ENCODE data around the gene ARHGAP15.

GRCh38 chr2:143383016-143383415 lies 253.8 kb downstream of the ARHGAP15 start:
- TF ChIP-seq POLR2A (IDR thresholded peaks at IDR 0.05) (no peak), POLR2AphosphoS5 (IDR thresholded peaks at IDR 0.05; ENCODE audit: insufficient read depth in 1 of 2, low read depth in 1 of 2) (no peak)
- TF ChIP-seq, protein P1, sequence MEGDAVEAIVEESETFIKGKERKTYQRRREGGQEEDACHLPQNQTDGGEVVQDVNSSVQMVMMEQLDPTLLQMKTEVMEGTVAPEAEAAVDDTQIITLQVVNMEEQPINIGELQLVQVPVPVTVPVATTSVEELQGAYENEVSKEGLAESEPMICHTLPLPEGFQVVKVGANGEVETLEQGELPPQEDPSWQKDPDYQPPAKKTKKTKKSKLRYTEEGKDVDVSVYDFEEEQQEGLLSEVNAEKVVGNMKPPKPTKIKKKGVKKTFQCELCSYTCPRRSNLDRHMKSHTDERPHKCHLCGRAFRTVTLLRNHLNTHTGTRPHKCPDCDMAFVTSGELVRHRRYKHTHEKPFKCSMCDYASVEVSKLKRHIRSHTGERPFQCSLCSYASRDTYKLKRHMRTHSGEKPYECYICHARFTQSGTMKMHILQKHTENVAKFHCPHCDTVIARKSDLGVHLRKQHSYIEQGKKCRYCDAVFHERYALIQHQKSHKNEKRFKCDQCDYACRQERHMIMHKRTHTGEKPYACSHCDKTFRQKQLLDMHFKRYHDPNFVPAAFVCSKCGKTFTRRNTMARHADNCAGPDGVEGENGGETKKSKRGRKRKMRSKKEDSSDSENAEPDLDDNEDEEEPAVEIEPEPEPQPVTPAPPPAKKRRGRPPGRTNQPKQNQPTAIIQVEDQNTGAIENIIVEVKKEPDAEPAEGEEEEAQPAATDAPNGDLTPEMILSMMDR (IDR thresholded peaks at IDR 0.05): no peak

All from vagina (tissue), 2 donors.